ENCODE results near the gene LCN12. TPM values are rescaled to one million over a fixed set of nuclear protein-coding genes. Genes with fewer than 3 reads are reported as not detected.

Gene LCN12
- polyA plus RNA-seq, 3 donors, result 0.67 to 1.4 TPM; not detected in 1

GRCh38 chr9:136942112-136942880, 9.8 kb upstream of the LCN12 start:
- 93 to 94% (median 93%) methylated on average over 60 of the region's 60 CpGs for WGBS, 3 donors
- no peak overlapping the region for H3K27ac ChIP-seq (ENCODE audit: low read depth, low read length)

- no peak overlapping the region for H3K27ac ChIP-seq (ENCODE audit: low read depth, low read length)
- WGBS, 3 donors, result 92 to 96% (median 95%) methylated on average over 15 to 16 of the region's 16 CpGs
Observed at GRCh38 chr9:136942881-136943230, 9.2 kb upstream of the LCN12 start.

GRCh38 chr9:136943291-136944211, 8.5 kb upstream of the LCN12 start:
- no peak overlapping the region for H3K27ac ChIP-seq (ENCODE audit: low read depth, low read length)
- WGBS, 3 donors, result 16 to 24% (median 22%) methylated on average over 59 to 61 of the region's 61 CpGs

GRCh38 chr9:136944212-136944518, 7.9 kb upstream of the LCN12 start:
- WGBS, 3 donors, result 0% methylated on average over 34 to 45 of the region's 45 CpGs

GRCh38 chr9:136944519-136945332, 7.3 kb upstream of the LCN12 start, which contains the start of the genes C8G and FBXW5:
Gene C8G (plus strand): TSS chr9:136945243. CDS start chr9:136945321, 78 bp downstream.
Gene FBXW5 (minus strand): TSS chr9:136944738. CDS start chr9:136944083, 655 bp downstream.
- WGBS, 3 donors, result 4 to 5% (median 5%) methylated on average over 54 to 74 of the region's 74 CpGs
- H3K27ac ChIP-seq (ENCODE audit: low read depth, low read length), result peak within 1 kb of the TSS; percentile 32

More at GRCh38 chr9:136944212-136944518, 7.9 kb upstream of the LCN12 start:
- peak overlapping the region; percentile 32 for H3K27ac ChIP-seq (ENCODE audit: low read depth, low read length)

GRCh38 chr9:136945333-136946227, 6.5 kb upstream of the LCN12 start:
- WGBS, 3 donors, result 86 to 89% (median 88%) methylated on average over 29 to 30 of the region's 30 CpGs
- H3K27ac ChIP-seq (ENCODE audit: low read depth, low read length), result no peak overlapping the region

GRCh38 chr9:136946228-136947027, 5.6 kb upstream of the LCN12 start:
- H3K27ac ChIP-seq (ENCODE audit: low read depth, low read length), result no peak overlapping the region
- 79 to 83% (median 81%) methylated on average over 19 to 27 of the region's 27 CpGs for WGBS, 3 donors

- no peak overlapping the region for H3K27ac ChIP-seq (ENCODE audit: low read depth, low read length)
- WGBS, 3 donors, result 59 to 73% (median 61%) methylated on average over 25 to 26 of the region's 26 CpGs
Observed at GRCh38 chr9:136947028-136947891, 4.8 kb upstream of the LCN12 start.

- H3K27ac ChIP-seq (ENCODE audit: low read depth, low read length), result no peak overlapping the region
Observed at GRCh38 chr9:136947955-136948510, 4.0 kb upstream of the LCN12 start.

GRCh38 chr9:136949239-136949816, 2.7 kb upstream of the LCN12 start:
- WGBS, 3 donors, result 11 to 15% (median 15%) methylated on average over 20 to 22 of the region's 22 CpGs
- no peak overlapping the region for H3K27ac ChIP-seq (ENCODE audit: low read depth, low read length)

More at GRCh38 chr9:136947955-136948510, 4.0 kb upstream of the LCN12 start:
- WGBS, 3 donors, result 34 to 47% (median 38%) methylated on average over 14 to 15 of the region's 15 CpGs

GRCh38 chr9:136949817-136950655, 2.0 kb upstream of the LCN12 start:
- 3 to 4% (median 3%) methylated on average over 52 to 63 of the region's 63 CpGs for WGBS, 3 donors
- H3K27ac ChIP-seq (ENCODE audit: low read depth, low read length), result no peak overlapping the region

GRCh38 chr9:136950656-136951276, 1.3 kb upstream of the LCN12 start:
- no peak overlapping the region for H3K27ac ChIP-seq (ENCODE audit: low read depth, low read length)
- 23 to 49% (median 49%) methylated on average over 9 of the region's 9 CpGs for WGBS, 3 donors

- 53 to 76% (median 72%) methylated on average over 11 to 15 of the region's 15 CpGs for WGBS, 3 donors
- no peak overlapping the region for H3K27ac ChIP-seq (ENCODE audit: low read depth, low read length)
Observed at GRCh38 chr9:136952321-136952850, 313 bp downstream of the LCN12 start.

Data from adipose tissue (tissue), 3 donors.